KOPT-K1 (cell line): ENCODE results near the gene PPM1J.

Source experiments
- H3K27ac ChIP-seq: fragments of 200-600 bp; sonication (generic); 2 replicates; pipeline ENCODE4 v1.5.1; 2016; ENCODE audit warnings: antibody characterized with exemption, mild to moderate bottlenecking, low read depth, low read length; ENCODE audit not compliant: poor library complexity, severe bottlenecking
- H3K36me3 ChIP-seq: fragments of 200-600 bp; sonication (generic); 2 replicates; pipeline ENCODE4 v1.5.1; 2017; ENCODE audit warnings: antibody characterized with exemption, mild to moderate bottlenecking, low read length, moderate library complexity; ENCODE audit not compliant: insufficient read depth
- H3K9me3 ChIP-seq: fragments of 200-600 bp; sonication (generic); 2 replicates; pipeline ENCODE4 v1.5.1; 2017; ENCODE audit warnings: antibody characterized with exemption, low read length, mild to moderate bottlenecking; ENCODE audit not compliant: insufficient read depth, poor library complexity, severe bottlenecking

Gene PPM1J

DNA sequence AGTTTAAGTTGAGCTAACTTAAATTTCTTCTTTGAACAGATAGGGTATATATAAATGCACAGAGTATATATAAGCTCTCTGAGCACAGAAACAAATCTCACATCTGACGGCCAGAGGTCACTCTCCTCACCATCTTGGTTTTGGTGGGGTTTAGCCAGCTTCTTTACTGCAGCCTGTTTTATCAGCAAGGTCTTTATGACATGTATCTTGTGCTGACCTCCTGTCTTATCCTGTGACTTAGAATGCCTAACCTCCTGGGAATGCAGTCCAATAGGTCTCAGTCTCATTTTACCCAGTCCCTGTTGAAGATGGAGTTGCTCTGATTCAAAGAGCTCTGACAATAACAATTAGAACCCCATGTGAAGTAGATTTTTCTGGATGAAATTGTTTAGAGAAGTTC, 42.3 kb downstream of the PPM1J start:
- Histone ChIP-seq H3K27ac (no peak overlapping the region), H3K9me3 (no peaks in the 10 kb centered on the region), H3K36me3 (peaks cover 67% of the 10 kb centered on the region)

DNA sequence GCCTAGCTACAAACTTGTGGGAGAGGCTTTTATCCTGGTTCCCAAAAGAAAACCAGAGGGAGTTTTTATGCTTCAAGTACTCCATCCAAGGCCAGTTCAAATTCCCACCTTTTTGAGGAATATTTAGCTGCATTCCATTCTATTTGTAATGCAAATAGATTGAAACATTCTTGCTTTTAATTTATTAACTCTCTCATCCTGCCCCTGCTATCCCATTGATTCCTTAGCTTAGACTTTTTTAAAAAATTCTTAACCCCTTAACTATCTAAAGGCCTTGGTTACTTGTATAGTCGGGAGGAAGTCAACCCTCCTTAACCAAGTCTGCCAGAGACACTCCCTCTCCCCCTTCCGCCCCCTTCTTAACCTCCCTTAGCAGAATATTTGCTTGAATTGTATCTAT, 43.1 kb downstream of the PPM1J start:
- peaks cover 68% of the 10 kb centered on the region for H3K36me3 ChIP-seq
- H3K27ac ChIP-seq = no peak overlapping the region
- no peaks in the 10 kb centered on the region for H3K9me3 ChIP-seq

DNA sequence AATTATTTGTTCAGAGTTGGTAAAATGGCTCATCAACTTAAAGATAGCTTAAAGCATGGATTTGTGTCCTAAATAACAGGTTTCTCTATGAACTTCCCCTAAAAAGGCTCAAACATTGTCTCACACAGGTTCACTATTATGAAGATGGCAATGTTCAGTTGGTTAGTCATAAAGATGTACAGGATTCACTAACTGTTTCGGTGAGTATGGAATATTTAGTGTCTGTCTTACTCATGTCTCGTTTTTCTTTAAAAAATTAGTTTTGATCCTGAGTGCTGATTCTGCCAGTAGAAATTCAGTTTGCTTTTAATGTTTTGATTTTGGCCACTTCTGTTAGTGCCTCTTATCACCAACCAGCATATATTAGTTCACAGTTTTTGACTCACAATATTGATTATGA, 48.2 kb downstream of the PPM1J start:
- Histone ChIP-seq H3K27ac (no peak overlapping the region), H3K36me3 (peaks cover 98% of the 10 kb centered on the region), H3K9me3 (no peaks in the 10 kb centered on the region)

DNA sequence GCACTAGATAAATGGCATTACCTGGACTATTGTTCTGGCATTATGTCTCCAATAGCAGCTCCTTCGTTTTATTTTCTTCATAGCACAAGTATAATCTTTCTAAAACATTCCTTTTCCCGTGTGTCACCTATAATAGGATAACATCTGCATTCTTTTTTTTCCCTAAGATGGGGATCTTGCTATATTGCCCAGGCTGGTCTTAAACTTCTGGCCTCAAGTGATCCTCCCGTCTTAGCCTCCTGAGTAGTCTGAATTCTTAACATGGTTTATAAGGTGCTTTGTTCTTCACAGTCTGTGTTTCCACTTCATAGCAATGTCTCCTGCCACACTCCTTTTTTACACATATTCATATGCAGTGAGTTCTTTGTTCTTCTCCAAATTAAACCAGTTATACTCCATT, 49.3 kb downstream of the PPM1J start:
- Histone ChIP-seq H3K9me3 (no peaks in the 10 kb centered on the region), H3K36me3 (peaks cover 98% of the 10 kb centered on the region), H3K27ac (no peak overlapping the region)
